Esophagus muscularis mucosa (tissue), 4 donors: ENCODE data around the gene MERTK. TPM values are rescaled to one million over a fixed set of nuclear protein-coding genes. Genes with fewer than 3 reads are reported as not detected.

Experiments used
- DNase-seq: peaks from one replicate; pipeline ENCODE4 v3.0.0-alpha.2; 2017; ENCODE audit errors: extremely low spot score
- H3K27ac ChIP-seq, 4 donors: fragments of 200-600 bp; sonication (generic); replicated peaks in 1 of 4; 1 replicate in 3 of 4; 2 replicates in 1 of 4; pipeline ENCODE4 v1.5.1; 2016 to 2019; ENCODE audit warnings: mild to moderate bottlenecking in 1 of 4
- H3K27me3 ChIP-seq, 4 donors: fragments of 200-600 bp; sonication (generic); one replicate each; pipeline versions ENCODE4 v1.5.1 to v1.6.0; 2016 to 2019
- H3K36me3 ChIP-seq, 4 donors: fragments of 200-600 bp; sonication (generic); one replicate each; pipeline ENCODE4 v1.5.1; 2016 to 2019
- H3K4me1 ChIP-seq, 4 donors: fragments of 200-600 bp; sonication (generic); one replicate each; pipeline ENCODE4 v1.5.1; 2016 to 2019
- H3K4me3 ChIP-seq, 4 donors: fragments of 200-600 bp; sonication (generic); 1 replicate in 2 of 4; 2 replicates in 2 of 4; pipeline ENCODE4 v1.5.1; 2016 to 2019; ENCODE audit warnings: mild to moderate bottlenecking in 4 of 4, moderate library complexity in 1 of 4
- H3K9me3 ChIP-seq, 4 donors: fragments of 200-600 bp; sonication (generic); 1 replicate in 3 of 4; 2 replicates in 1 of 4; pipeline ENCODE4 v1.5.1; 2016 to 2019
- EP300 ChIP-seq: sonication (generic); formaldehyde crosslinking; IDR thresholded peaks from one replicate; pipeline ENCODE4 v1.6.1; 2017; ENCODE audit warnings: antibody characterized with exemption
- POLR2A ChIP-seq: fragments of 450-650 bp; IDR thresholded peaks from one replicate; pipeline ENCODE4 v1.6.1; 2017; ENCODE audit warnings: antibody characterized with exemption, moderate library complexity, mild to moderate bottlenecking, low read depth
- POLR2AphosphoS5 ChIP-seq, 2 donors: sonication (generic); formaldehyde crosslinking; IDR thresholded peaks; one replicate each; pipeline ENCODE4 v1.6.1; 2017; ENCODE audit warnings: antibody characterized with exemption in 2 of 2
- WGBS: methylation state at CpG from one replicate; pipeline ENCODE4 v1.1.5; 2018; 5-methylcytosine and 5-hydroxymethylcytosine counted together
- intact Hi-C: fragments of 100-400 bp; cut with DNase I; formaldehyde crosslinking; loops from one replicate; pipeline ENCODE4 v1.15.1; 2023
- total RNA-seq, 4 donors: library from RNA; depleted of rRNA; stranded (reverse); fragments of >200 nt; gene quantifications; one replicate each; pipeline versions ENCODE4 v1.1.0 to v1.2.1, GENCODE V29; 2016
- TF ChIP-seq, protein P1 (sequence below), 3 experiments: fragments of 200-600 bp in 2 of 3; fragments of 450-650 bp in 1 of 3; sonication (generic) in 2 of 3; IDR thresholded peaks; one replicate each; pipeline ENCODE4 v1.5.1; 2017 to 2019; ENCODE audit warnings: antibody characterized with exemption in 3 of 3, mild to moderate bottlenecking in 2 of 3, moderate library complexity in 1 of 3

The MERTK gene
- total RNA-seq, 4 donors from 2014 or later = 19.9 to 31.0 (median 22.3) TPM

DNA sequence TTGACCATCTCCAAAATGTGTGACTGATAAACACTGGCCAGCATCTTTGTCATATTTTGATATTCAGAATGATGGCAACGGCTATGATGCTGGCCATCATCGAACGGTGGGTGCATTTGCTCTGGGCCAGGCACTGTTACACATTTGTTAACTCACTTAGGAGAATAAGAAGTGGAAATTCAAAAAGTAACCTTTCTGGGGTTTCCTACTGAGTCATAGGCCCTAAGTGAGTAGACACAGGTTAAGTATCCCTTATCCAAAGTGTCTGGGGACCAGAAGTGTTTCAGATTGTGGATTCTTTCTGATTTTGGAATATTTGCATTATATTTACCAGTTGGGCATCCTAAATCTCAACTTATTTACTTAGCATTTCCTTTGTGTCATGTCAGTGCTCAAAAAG, 92.0 kb downstream of the MERTK start:
- H3K4me3 ChIP-seq = no peak overlapping the region
- peaks cover 0 to 55% (median 36%) of the 10 kb centered on the region in 4 donors for H3K36me3 ChIP-seq
- TF ChIP-seq, protein P1, sequence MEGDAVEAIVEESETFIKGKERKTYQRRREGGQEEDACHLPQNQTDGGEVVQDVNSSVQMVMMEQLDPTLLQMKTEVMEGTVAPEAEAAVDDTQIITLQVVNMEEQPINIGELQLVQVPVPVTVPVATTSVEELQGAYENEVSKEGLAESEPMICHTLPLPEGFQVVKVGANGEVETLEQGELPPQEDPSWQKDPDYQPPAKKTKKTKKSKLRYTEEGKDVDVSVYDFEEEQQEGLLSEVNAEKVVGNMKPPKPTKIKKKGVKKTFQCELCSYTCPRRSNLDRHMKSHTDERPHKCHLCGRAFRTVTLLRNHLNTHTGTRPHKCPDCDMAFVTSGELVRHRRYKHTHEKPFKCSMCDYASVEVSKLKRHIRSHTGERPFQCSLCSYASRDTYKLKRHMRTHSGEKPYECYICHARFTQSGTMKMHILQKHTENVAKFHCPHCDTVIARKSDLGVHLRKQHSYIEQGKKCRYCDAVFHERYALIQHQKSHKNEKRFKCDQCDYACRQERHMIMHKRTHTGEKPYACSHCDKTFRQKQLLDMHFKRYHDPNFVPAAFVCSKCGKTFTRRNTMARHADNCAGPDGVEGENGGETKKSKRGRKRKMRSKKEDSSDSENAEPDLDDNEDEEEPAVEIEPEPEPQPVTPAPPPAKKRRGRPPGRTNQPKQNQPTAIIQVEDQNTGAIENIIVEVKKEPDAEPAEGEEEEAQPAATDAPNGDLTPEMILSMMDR (IDR thresholded peaks at IDR 0.05) = no peak
- no peak for TF ChIP-seq EP300
- no peak for TF ChIP-seq POLR2A
- TF ChIP-seq POLR2AphosphoS5 (IDR thresholded peaks at IDR 0.05) = no peak
- 95% methylated on average over 3 of the region's 3 CpGs for WGBS
- intact Hi-C loops = no loop called here
- no peaks in the 10 kb centered on the region for H3K27me3 ChIP-seq
- H3K4me1 ChIP-seq = no peaks in the 10 kb centered on the region
- no peak overlapping the region for H3K27ac ChIP-seq
- no peak for DNase-seq
- no peaks in the 10 kb centered on the region for H3K9me3 ChIP-seq

DNA sequence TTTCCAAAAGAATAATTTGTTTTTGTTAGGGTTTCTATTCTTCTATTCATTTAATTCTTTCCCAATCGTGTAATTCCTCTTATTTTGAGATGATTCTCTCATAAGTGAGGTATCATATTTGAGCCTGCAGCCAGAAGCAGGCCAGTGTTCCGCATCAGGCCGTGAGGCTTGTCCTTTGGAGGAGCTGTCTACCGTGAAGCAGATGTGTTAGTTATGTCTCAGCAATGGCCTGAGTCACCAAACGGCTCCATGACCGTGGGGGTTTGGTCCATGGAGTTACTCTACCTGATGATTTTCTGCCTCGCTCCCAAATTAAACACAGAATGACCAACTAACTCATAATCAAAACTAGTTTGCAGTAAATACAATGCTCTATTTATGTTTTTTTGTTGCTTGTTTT, 92.4 kb downstream of the MERTK start:
- Histone ChIP-seq H3K4me1 (no peaks in the 10 kb centered on the region), H3K4me3 (no peak overlapping the region), H3K9me3 (no peaks in the 10 kb centered on the region), H3K27ac (no peak overlapping the region), H3K36me3 (peaks cover 0 to 55% (median 39%) of the 10 kb centered on the region in 4 donors), H3K27me3 (no peaks in the 10 kb centered on the region)
- intact Hi-C loops = no loop called here
- TF ChIP-seq POLR2AphosphoS5 (IDR thresholded peaks at IDR 0.05) = no peak
- TF ChIP-seq EP300 = no peak
- TF ChIP-seq, protein P1 (IDR thresholded peaks at IDR 0.05) = no peak
- 87% methylated on average over 7 of the region's 7 CpGs for WGBS
- no peak for DNase-seq

DNA sequence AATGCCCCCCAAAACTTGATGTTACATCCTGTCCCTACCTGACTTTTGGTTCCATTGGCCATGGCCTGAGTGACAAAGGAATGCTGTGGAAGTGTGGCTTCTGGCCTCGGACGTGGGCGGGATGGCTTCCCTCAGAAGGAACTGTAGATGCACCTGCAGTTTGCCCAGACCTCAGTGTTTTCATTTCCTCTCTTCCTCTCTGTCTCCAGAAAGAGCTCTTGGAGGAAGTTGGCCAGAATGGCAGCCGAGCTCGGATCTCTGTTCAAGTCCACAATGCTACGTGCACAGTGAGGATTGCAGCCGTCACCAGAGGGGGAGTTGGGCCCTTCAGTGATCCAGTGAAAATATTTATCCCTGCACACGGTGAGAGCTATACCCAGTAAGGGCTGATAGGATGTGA, 95.6 kb downstream of the MERTK start:
- no peaks in the 10 kb centered on the region for H3K27me3 ChIP-seq
- intact Hi-C loops = no loop called here
- no peak overlapping the region for H3K27ac ChIP-seq
- peaks cover 0 to 68% (median 51%) of the 10 kb centered on the region in 4 donors for H3K36me3 ChIP-seq
- no peak overlapping the region for H3K4me3 ChIP-seq
- WGBS = 77% methylated on average over 8 of the region's 8 CpGs
- TF ChIP-seq POLR2AphosphoS5 (IDR thresholded peaks at IDR 0.05) (no peak), EP300 (no peak), POLR2A (no peak)
- TF ChIP-seq, protein P1 (IDR thresholded peaks at IDR 0.05) = no peak
- no peaks in the 10 kb centered on the region for H3K4me1 ChIP-seq
- DNase-seq = no peak
- H3K9me3 ChIP-seq = no peaks in the 10 kb centered on the region

DNA sequence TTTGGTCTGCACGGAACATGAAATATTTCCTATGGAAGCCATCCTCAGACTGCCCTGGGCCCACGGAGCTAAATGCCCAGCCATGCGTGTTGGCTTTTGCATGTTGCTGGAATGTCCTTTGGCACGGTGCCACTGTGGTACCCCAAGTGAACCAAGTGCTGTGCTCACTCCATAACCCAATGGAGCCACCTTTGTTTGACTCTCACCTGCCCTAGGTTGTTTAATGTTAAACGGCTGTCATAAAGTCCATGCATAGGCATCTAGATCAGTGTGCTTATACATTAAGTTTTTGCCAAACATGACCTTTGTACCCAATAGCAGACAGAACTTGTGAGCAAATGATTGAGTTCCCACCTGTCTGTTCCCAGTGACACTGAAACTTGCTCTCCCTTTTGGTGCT, 96.7 kb downstream of the MERTK start:
- 80% methylated on average over 3 of the region's 5 CpGs for WGBS
- H3K4me3 ChIP-seq = no peak overlapping the region
- no peaks in the 10 kb centered on the region for H3K27me3 ChIP-seq
- no peaks in the 10 kb centered on the region for H3K9me3 ChIP-seq
- H3K4me1 ChIP-seq = no peaks in the 10 kb centered on the region
- TF ChIP-seq EP300 (no peak), POLR2A (no peak), POLR2AphosphoS5 (IDR thresholded peaks at IDR 0.05) (no peak)
- TF ChIP-seq, protein P1 (IDR thresholded peaks at IDR 0.05) = no peak
- intact Hi-C loops = no loop called here
- no peak overlapping the region for H3K27ac ChIP-seq
- no peak for DNase-seq
- peaks cover 0 to 70% (median 51%) of the 10 kb centered on the region in 4 donors for H3K36me3 ChIP-seq

DNA sequence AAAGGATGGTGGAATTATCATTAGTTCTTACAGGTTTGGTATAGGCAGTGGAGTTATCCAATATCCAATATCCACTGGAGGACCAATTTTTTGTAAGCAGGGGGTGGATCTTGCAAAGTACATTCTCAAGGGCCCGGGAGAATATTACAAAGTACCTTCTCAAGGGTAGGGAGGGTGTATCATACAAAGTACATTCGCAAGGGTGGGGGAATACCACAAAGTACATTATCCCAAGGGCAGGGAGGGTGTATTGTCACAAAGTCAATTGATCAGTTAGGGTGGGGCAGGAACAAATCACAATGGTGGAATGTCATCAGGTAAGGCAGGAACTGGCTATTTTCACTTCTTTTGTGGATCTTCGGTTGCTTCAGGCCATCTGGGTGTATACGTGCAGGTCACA, 101.4 kb downstream of the MERTK start:
- WGBS = 97% methylated on average over 4 of the region's 4 CpGs
- DNase-seq = no peak
- Histone ChIP-seq H3K27me3 (no peaks in the 10 kb centered on the region), H3K4me1 (peaks cover 0 to 6% (median 0%) of the 10 kb centered on the region in 4 donors), H3K4me3 (no peak overlapping the region), H3K9me3 (no peaks in the 10 kb centered on the region), H3K27ac (no peak overlapping the region), H3K36me3 (peaks cover 0 to 72% (median 43%) of the 10 kb centered on the region in 4 donors)
- no peak for TF ChIP-seq POLR2A
- TF ChIP-seq, protein P1 (IDR thresholded peaks at IDR 0.05) = no peak
- TF ChIP-seq EP300 = no peak
- TF ChIP-seq POLR2AphosphoS5 (IDR thresholded peaks at IDR 0.05) = no peak
- intact Hi-C loops = no loop called here
